Large intestine (tissue), 3 donors: ENCODE results near the gene CFAP251. TPM values are rescaled to one million over a fixed set of nuclear protein-coding genes. Genes with fewer than 3 reads are reported as not detected.

Experiments used
- DNase-seq, 2 donors: peaks; one replicate each; pipeline versions ENCODE4 v3.0.0 to v3.0.0-alpha.2; 2013
- H3K27ac ChIP-seq: one replicate; pipeline ENCODE4 v1.5.1; 2013; ENCODE audit warnings: low read length
- H3K27me3 ChIP-seq: 2 replicates; pipeline ENCODE4 v1.6.1; 2013; ENCODE audit warnings: low read length; ENCODE audit not compliant: control insufficient read depth, insufficient read depth
- H3K36me3 ChIP-seq: 2 replicates; pipeline ENCODE4 v1.6.1; 2013; ENCODE audit warnings: low read length; ENCODE audit not compliant: control insufficient read depth, insufficient read depth
- H3K4me1 ChIP-seq: one replicate; pipeline ENCODE4 v1.6.1; 2013; ENCODE audit warnings: low read length; ENCODE audit not compliant: control insufficient read depth, insufficient read depth
- H3K4me3 ChIP-seq: one replicate; pipeline ENCODE4 v1.5.1; 2013; ENCODE audit warnings: low read length
- H3K9me3 ChIP-seq: one replicate; pipeline ENCODE4 v1.6.1; 2013; ENCODE audit warnings: mild to moderate bottlenecking, low read depth, low read length, moderate library complexity; ENCODE audit not compliant: control insufficient read depth
- WGBS: methylation state at CpG from one replicate; pipeline ENCODE4 v1.1.5; 2013; ENCODE audit warnings: low lambda C conversion rate; ENCODE audit not compliant: insufficient coverage; 5-methylcytosine and 5-hydroxymethylcytosine counted together
- polyA plus RNA-seq: library from polyadenylated mRNA; unstranded; fragments of 120-200 nt; gene quantifications from one replicate; pipeline ENCODE4 v1.2.1, GENCODE V29; 2013

Gene CFAP251
- polyA plus RNA-seq, 1 donor = 2.2 TPM

- Histone ChIP-seq H3K27me3 (no peaks in the 10 kb centered on the region), H3K4me3 (no peak overlapping the region), H3K9me3 (no peaks in the 10 kb centered on the region), H3K4me1 (no peaks in the 10 kb centered on the region), H3K27ac (no peak overlapping the region), H3K36me3 (no peaks in the 10 kb centered on the region)
- no peak for DNase-seq
- no CpG with 5 or more reads among the region's 6 CpGs for WGBS
These were observed 71.8 kb downstream of the CFAP251 start for GRCh38 chr12:121990114-121990647.

- Histone ChIP-seq H3K27me3 (no peaks in the 10 kb centered on the region), H3K27ac (no peak overlapping the region), H3K4me1 (no peaks in the 10 kb centered on the region), H3K4me3 (no peak overlapping the region), H3K9me3 (no peaks in the 10 kb centered on the region), H3K36me3 (no peaks in the 10 kb centered on the region)
- 83% methylated on average over 1 of the region's 10 CpGs for WGBS
- DNase-seq = no peak
These were observed 72.6 kb downstream of the CFAP251 start for GRCh38 chr12:121990692-121991603.

DNA sequence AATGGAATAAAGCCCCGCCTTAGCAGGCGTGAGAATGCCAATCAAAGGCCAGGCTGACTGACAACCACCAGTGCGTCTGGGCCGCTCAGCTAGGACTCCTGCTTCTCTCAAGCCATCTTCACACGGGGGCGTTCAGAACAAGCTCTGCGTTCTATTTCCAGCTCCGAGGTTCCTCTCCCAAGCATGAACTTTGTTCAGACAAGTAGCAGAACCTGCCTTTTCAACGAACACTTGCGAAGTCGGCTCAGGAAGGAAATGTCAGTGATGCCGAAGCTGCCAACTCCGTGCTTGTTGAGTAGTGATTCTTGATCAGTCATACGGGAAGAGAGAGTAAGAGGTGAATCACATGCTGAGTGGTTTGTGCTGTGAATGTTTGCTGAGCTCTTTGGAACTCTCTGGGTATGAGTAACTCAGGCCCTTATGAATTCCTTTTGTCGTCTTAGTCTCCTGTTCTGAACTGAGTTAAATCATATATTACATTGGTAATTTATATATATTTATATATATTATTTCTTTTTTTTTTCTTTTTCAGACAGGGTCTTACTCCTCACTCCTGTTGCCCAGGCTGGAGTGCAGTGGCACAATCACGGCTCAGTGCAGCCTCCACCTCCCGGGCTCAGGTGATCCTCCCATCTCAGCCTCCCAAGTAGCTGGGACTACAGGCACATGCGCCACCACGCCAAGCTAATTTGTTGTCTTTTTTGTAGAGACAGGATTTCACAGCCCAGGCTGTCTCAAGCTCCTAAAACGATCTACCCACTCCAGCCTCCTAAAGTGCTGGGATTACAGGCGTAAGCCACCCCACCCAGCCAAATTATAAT, 73.9 kb downstream of the CFAP251 start:
- Histone ChIP-seq H3K9me3 (no peaks in the 10 kb centered on the region), H3K36me3 (no peaks in the 10 kb centered on the region), H3K4me1 (no peaks in the 10 kb centered on the region), H3K27me3 (no peaks in the 10 kb centered on the region), H3K27ac (no peak overlapping the region), H3K4me3 (no peak overlapping the region)
- WGBS = 100% methylated on average over 1 of the region's 21 CpGs
- DNase-seq = no peak

DNA sequence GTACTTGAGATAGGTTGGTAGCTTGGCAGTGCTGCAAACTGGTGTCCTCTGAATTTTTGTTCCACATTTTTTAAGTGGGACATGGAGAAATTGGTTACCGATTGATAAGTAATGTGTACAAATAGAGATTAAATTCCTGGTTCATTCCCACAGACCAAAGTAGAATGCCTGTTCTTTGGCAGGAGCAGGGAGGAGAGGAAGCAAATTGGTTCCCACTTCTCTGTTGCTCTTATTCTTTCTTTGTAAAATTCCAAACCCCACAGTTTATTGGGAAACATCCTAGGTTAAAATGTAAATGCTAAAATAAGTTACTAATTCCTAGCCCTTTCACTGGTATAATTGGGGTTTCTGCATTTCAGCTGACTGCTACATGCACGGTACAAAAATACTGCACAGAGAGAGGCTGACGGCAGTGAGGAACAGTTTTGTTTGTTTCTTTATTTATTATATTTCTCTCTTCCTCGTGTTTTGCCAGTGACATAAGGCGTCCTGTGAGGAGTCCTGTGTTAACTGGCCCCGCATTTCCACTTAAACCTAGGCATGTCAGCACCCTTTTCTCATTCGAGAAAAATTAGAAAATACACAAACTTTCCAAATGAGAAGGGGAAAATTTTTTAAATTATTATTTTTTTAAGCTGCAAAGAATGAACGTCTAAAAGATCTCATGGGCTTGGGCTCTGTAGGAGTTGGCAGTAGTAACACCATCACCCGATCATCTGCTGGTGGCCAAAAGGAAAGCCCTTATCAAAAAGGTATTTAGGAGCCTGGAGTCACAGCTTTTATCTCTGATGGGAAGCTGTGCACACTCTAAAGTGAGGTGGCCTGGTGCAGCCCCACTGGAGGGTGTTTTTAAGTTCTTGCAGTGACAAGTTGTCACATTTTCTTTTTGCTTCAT, 77.9 kb downstream of the CFAP251 start:
- no peaks in the 10 kb centered on the region for H3K4me1 ChIP-seq
- WGBS = 61% methylated on average over 3 of the region's 9 CpGs

GRCh38 chr12:121996945-121997612, 78.7 kb downstream of the CFAP251 start:
- no peak overlapping the region for H3K27ac ChIP-seq
- no peaks in the 10 kb centered on the region for H3K4me1 ChIP-seq
- H3K4me3 ChIP-seq = no peak overlapping the region
- no peaks in the 10 kb centered on the region for H3K36me3 ChIP-seq
- no peaks in the 10 kb centered on the region for H3K27me3 ChIP-seq
- DNase-seq = no peak
- H3K9me3 ChIP-seq = no peaks in the 10 kb centered on the region
- WGBS = 80% methylated on average over 1 of the region's 13 CpGs

More for the DNA sequence above, 77.9 kb downstream of the CFAP251 start:
- no peaks in the 10 kb centered on the region for H3K9me3 ChIP-seq
- no peaks in the 10 kb centered on the region for H3K36me3 ChIP-seq
- H3K27me3 ChIP-seq = no peaks in the 10 kb centered on the region
- no peak overlapping the region for H3K4me3 ChIP-seq
- DNase-seq = no peak
- no peak overlapping the region for H3K27ac ChIP-seq

- 100% methylated on average over 2 of the region's 17 CpGs for WGBS
- Histone ChIP-seq H3K36me3 (no peaks in the 10 kb centered on the region), H3K27me3 (no peaks in the 10 kb centered on the region), H3K9me3 (no peaks in the 10 kb centered on the region), H3K4me1 (no peaks in the 10 kb centered on the region), H3K27ac (no peak overlapping the region), H3K4me3 (no peak overlapping the region)
- DNase-seq = no peak
These were observed 83.2 kb downstream of the CFAP251 start for GRCh38 chr12:122001466-122002209.

DNA sequence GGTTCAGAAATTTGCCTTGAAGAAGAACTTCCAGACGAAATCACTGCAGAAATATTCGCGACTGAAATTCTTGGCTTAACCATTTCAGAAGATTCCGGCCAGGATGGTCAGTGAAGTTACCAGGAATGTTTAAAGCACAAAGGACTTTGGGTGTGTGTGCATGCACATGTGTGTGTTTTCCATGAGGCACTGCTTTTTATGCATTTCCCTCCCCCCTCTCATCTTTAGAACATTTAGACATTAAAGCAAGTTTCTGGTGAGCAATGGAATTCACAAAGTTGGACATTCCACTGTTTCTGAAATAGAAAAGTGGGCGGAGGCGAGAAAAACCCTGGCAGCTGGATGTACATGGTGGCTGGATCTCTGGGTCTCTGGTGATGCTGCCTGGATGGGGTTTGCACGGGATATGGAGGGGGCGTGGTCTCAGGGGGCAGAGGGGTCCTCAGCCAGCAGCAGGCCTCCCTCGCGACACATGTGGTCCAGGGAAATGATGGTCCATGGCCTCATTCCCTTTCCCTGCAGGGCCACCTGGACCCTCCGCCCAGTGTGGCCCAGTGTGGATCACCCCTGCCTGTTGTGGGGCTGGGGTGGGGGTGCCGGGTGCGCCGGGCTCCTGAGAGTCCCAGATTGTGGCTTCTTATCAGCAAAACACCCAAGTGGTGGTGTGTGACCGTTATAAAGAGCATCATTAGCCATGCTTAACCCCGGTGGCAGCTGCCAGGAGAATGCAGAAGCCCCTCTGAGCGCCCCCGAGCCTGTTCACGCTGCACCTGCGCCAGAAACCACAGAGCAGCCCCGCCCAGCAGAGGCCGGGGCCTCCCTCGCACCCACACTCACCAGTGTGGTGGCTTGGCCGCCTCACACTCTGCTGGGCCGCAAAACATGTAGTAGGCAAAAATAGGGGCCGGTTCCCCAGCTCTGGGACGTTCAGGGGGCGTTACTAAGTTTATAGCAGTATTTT, 85.5 kb downstream of the CFAP251 start:
- Histone ChIP-seq H3K4me3 (no peak overlapping the region), H3K27me3 (no peaks in the 10 kb centered on the region), H3K4me1 (no peaks in the 10 kb centered on the region), H3K27ac (no peak overlapping the region), H3K36me3 (no peaks in the 10 kb centered on the region), H3K9me3 (no peaks in the 10 kb centered on the region)
- DNase-seq = no peak
- WGBS = no CpG with 5 or more reads among the region's 28 CpGs

- DNase-seq = no peak
- no peaks in the 10 kb centered on the region for H3K27me3 ChIP-seq
- no peaks in the 10 kb centered on the region for H3K4me1 ChIP-seq
- no peaks in the 10 kb centered on the region for H3K36me3 ChIP-seq
- H3K4me3 ChIP-seq = no peak overlapping the region
- H3K9me3 ChIP-seq = no peaks in the 10 kb centered on the region
- no CpG with 5 or more reads among the region's 12 CpGs for WGBS
- H3K27ac ChIP-seq = no peak overlapping the region
These were observed 86.3 kb downstream of the CFAP251 start for GRCh38 chr12:122004633-122005071.
